Kidney (tissue), 14 donors: ENCODE data around the gene PRKG2. TPM values are rescaled to one million over a fixed set of nuclear protein-coding genes. Genes with fewer than 3 reads are reported as not detected.

ENCODE experiments used
- DNase-seq, 5 donors: peaks; one replicate each; pipeline ENCODE4 v3.0.0-alpha.2; 2013 to 2020
- FAIRE-seq: peaks from 2 replicates; lab custom pipeline; 2012; peaks lifted over from hg19 to GRCh38; lab: Jason Lieb, UNC
- H3K27ac ChIP-seq, 2 donors: one replicate each; pipeline ENCODE4 v1.7.0; 2013; ENCODE audit warnings: low read depth in 2 of 2, low read length in 2 of 2, inconsistent platforms in 1 of 2
- H3K27me3 ChIP-seq: one replicate; pipeline ENCODE4 v1.7.1; 2013; ENCODE audit warnings: low read length, inconsistent platforms; ENCODE audit not compliant: control insufficient read depth, insufficient read depth
- H3K36me3 ChIP-seq, 3 donors: one replicate each; pipeline versions ENCODE4 v1.7.0 to v1.7.1; 2013; ENCODE audit warnings: low read length in 3 of 3, control low read depth in 1 of 3, inconsistent platforms in 1 of 3; ENCODE audit not compliant: insufficient read depth in 3 of 3, control insufficient read depth in 2 of 3
- H3K4me1 ChIP-seq, 3 donors: one replicate each; pipeline versions ENCODE4 v1.7.0 to v1.7.1; 2013; ENCODE audit warnings: low read length in 3 of 3, inconsistent platforms in 1 of 3, low read depth in 1 of 3; ENCODE audit not compliant: control insufficient read depth in 2 of 3, insufficient read depth in 2 of 3
- H3K4me3 ChIP-seq, 3 donors: one replicate each; pipeline versions ENCODE4 v1.7.0 to v1.8.1; 2013; ENCODE audit warnings: low read length in 3 of 3, control low read depth in 1 of 3, inconsistent platforms in 1 of 3
- H3K9ac ChIP-seq, 3 donors: one replicate each; pipeline versions ENCODE4 v1.7.0 to v1.7.1; 2013; ENCODE audit warnings: low read length in 3 of 3, control low read depth in 1 of 3, inconsistent platforms in 1 of 3
- H3K9me3 ChIP-seq, 3 donors: one replicate each; pipeline versions ENCODE4 v1.7.0 to v1.7.1; 2013; ENCODE audit warnings: low read length in 3 of 3, control low read depth in 1 of 3, inconsistent platforms in 1 of 3; ENCODE audit not compliant: control insufficient read depth in 2 of 3, insufficient read depth in 1 of 3
- intact Hi-C: fragments of 100-400 bp; cut with DNase I; formaldehyde crosslinking; loops from one replicate; pipeline ENCODE4 v1.11.1; 2022
- polyA plus RNA-seq: library from polyadenylated mRNA; stranded (reverse); fragments of 350-450 nt; fragmentation: Illumina TruSeq; extraction: RNeasy Lipid Tissue Mini Kit (QIAGEN cat#74804); gene quantifications from one replicate; pipeline ENCODE4 v1.2.3, GENCODE V29; 2014; ENCODE audit warnings: low read depth, low replicate concordance; ENCODE audit not compliant: insufficient read depth
- total RNA-seq: library from RNA; stranded (reverse); fragmentation: NEBNext Ultra II Directional; extraction: Animal tissue kit (Norgen Biotek cat#: 25700); gene quantifications from one replicate; pipeline ENCODE4 v1.2.1, GENCODE V29; 2021
- TF ChIP-seq, protein P1 (sequence below): IDR thresholded peaks from 3 replicates; pipeline ENCODE4 v1.5.1; 2012; ENCODE audit warnings: mild to moderate bottlenecking, moderate library complexity, borderline replicate concordance; ENCODE audit not compliant: insufficient read depth; ENCODE audit errors: extremely low read depth
- donor health status: control.
- donor health status: control.
- donor health status: control.
- donor health status: control.
- donor health status: control.
- donor health status: DM: yes; HTN: yes; CAD: no.
- donor health status: Normal renal cell carcinoma (clear cell type).

Gene PRKG2
- total and polyA plus RNA-seq, 2 donors from 2014 or later, result 0.54 to 1.4 TPM

DNA sequence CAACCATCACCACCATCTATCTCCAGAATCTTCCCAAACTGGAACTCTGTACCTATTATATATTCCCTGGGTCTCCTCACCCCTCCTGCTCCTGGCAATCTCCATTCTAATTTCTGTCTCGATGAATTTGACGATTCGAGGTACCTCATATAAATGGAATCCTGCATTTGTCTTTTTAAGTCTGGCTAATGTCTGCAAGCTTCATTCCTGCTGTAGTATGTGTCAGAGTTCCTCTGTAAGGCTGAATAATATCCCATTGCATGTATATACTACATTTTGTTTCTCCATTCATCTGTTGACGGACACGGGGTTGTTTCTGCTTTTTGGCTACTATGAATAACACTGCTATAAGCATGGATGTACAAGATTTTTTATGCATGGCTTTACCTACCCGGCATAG, 19.5 kb downstream of the PRKG2 start:
- H3K27me3 ChIP-seq, result no peaks in the 10 kb centered on the region
- TF ChIP-seq, protein P1, sequence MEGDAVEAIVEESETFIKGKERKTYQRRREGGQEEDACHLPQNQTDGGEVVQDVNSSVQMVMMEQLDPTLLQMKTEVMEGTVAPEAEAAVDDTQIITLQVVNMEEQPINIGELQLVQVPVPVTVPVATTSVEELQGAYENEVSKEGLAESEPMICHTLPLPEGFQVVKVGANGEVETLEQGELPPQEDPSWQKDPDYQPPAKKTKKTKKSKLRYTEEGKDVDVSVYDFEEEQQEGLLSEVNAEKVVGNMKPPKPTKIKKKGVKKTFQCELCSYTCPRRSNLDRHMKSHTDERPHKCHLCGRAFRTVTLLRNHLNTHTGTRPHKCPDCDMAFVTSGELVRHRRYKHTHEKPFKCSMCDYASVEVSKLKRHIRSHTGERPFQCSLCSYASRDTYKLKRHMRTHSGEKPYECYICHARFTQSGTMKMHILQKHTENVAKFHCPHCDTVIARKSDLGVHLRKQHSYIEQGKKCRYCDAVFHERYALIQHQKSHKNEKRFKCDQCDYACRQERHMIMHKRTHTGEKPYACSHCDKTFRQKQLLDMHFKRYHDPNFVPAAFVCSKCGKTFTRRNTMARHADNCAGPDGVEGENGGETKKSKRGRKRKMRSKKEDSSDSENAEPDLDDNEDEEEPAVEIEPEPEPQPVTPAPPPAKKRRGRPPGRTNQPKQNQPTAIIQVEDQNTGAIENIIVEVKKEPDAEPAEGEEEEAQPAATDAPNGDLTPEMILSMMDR, result no peak
- no peaks in the 10 kb centered on the region for H3K9me3 ChIP-seq
- no peak overlapping the region for H3K9ac ChIP-seq
- H3K4me3 ChIP-seq, result no peak overlapping the region
- no peak for FAIRE-seq
- no peaks in the 10 kb centered on the region for H3K4me1 ChIP-seq
- intact Hi-C loops, result no loop called here
- no peaks in the 10 kb centered on the region for H3K36me3 ChIP-seq
- no peak overlapping the region for H3K27ac ChIP-seq
- no peak for DNase-seq

GRCh38 chr4:81194286-81194685, 20.7 kb downstream of the PRKG2 start:
- DNase-seq (no peak), FAIRE-seq (no peak)
- intact Hi-C loops, result no loop called here
- TF ChIP-seq, protein P1, result no peak
- no peaks in the 10 kb centered on the region for H3K27me3 ChIP-seq
- H3K36me3 ChIP-seq, result no peaks in the 10 kb centered on the region
- no peak overlapping the region for H3K27ac ChIP-seq
- H3K9me3 ChIP-seq, result no peaks in the 10 kb centered on the region
- no peaks in the 10 kb centered on the region for H3K4me1 ChIP-seq
- no peak overlapping the region for H3K9ac ChIP-seq
- H3K4me3 ChIP-seq, result no peak overlapping the region

DNA sequence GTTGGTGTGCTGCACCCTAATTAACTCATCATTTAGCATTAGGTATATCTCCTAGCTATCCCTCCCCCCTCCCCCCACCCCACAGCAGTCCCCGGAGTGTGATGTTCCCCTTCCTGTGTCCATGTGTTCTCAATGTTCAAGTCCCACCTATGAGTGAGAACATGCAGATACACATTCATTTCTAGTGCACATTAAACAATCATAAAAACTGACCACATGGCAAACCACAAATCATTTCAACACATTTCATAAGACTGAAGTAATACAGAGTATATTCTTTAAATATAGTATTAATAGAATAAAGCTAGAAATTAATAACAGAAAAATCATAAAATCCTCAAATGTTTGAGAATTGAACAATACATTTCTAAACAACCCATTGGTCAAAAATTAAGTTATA, 34.1 kb downstream of the PRKG2 start:
- H3K4me3 ChIP-seq, result no peak overlapping the region
- intact Hi-C loops, result no loop called here
- DNase-seq (no peak), FAIRE-seq (no peak)
- no peaks in the 10 kb centered on the region for H3K4me1 ChIP-seq
- H3K9ac ChIP-seq, result no peak overlapping the region
- no peaks in the 10 kb centered on the region for H3K27me3 ChIP-seq
- H3K36me3 ChIP-seq, result no peaks in the 10 kb centered on the region
- no peak overlapping the region for H3K27ac ChIP-seq
- no peaks in the 10 kb centered on the region for H3K9me3 ChIP-seq
- TF ChIP-seq, protein P1, result no peak

DNA sequence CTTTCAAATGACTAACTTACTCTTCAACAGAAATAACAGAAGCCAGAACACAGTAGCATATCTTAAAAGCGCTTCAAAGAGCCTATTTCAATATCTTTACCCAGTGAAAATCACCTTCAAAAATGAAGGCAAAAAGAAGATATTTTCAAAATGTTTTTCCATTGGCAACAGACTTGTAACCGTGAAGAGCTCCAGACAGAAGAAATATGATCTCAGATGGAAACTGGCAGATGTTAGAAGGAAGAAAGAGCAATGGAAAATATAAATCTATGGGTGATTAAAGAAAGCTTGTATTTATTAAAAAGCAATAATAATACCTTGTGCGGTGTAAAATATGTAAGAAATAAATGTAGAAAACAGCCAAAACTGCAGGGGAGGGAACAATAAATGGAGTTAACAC, 35.7 kb downstream of the PRKG2 start:
- Histone ChIP-seq H3K9ac (no peak overlapping the region), H3K36me3 (no peaks in the 10 kb centered on the region), H3K27me3 (no peaks in the 10 kb centered on the region), H3K27ac (no peak overlapping the region), H3K4me3 (no peak overlapping the region), H3K4me1 (no peaks in the 10 kb centered on the region), H3K9me3 (no peaks in the 10 kb centered on the region)
- TF ChIP-seq, protein P1, result no peak
- DNase-seq, result no peak
- intact Hi-C loops, result no loop called here
- no peak for FAIRE-seq
